HCT116 (cell line): ENCODE data around the gene RAP2A. TPM values are rescaled to one million over a fixed set of nuclear protein-coding genes. Genes with fewer than 3 reads are reported as not detected.

Experiments used
- ATAC-seq: fragments of 200-7000 bp; cut with Tn5 transposase; 2 replicates; pipeline ENCODE4 v1.9.1; 2020; ENCODE audit warnings: mild to moderate bottlenecking, moderate library complexity
- BruUV-seq: library from RNA; stranded (reverse); fragments of 400-500 nt; replicated peaks from 2 replicates; lab custom pipeline; 2021; lab: Mats Ljungman, UMichigan
- CTCF ChIA-PET: fragments of 300-600 bp; sonication (Branson Sonifier 250); formaldehyde crosslinking; loops from one replicate; lab custom pipeline; 2021; ENCODE audit warnings: antibody characterized with exemption; lab: Charles Lee
- POLR2A ChIA-PET: fragments of 300-600, 350-600 bp; sonication (Branson Sonifier 250); formaldehyde crosslinking; loops from one replicate; lab custom pipeline; 2021; ENCODE audit warnings: antibody characterized with exemption; lab: Charles Lee
- RAD21 ChIA-PET, 2 experiments: fragments of 300-600 bp; sonication (Branson Sonifier 250); formaldehyde crosslinking; loops; one replicate each; lab custom pipeline; 2023; ENCODE audit warnings: low total read pairs in 2 of 2; ENCODE audit not compliant: uncharacterized antibody in 2 of 2, unreplicated experiment in 2 of 2, low non-redundant PET in 1 of 2; lab: Charles Lee
- DNase-seq: peaks from one replicate; pipeline ENCODE4 v3.0.0-alpha.2; 2010; ENCODE audit warnings: low read depth, low spot score
- H2AFZ ChIP-seq: fragments of 200-600 bp; shearing (Covaris generic), sonication (generic); 2 replicates; pipeline ENCODE4 v1.6.1; 2017; ENCODE audit warnings: low read depth, mixed run types, mixed read lengths, antibody characterized with exemption, low read length; ENCODE audit not compliant: poor library complexity, severe bottlenecking
- H3K27ac ChIP-seq: 2 replicates; pipeline ENCODE4 v1.5.1; 2012; ENCODE audit warnings: low read depth, low read length
- H3K27me3 ChIP-seq: fragments of 200-600 bp; sonication (generic); 2 replicates; pipeline ENCODE4 v1.6.1; 2016; ENCODE audit warnings: mixed run types, low read length, mixed read lengths; ENCODE audit not compliant: insufficient read depth
- H3K36me3 ChIP-seq, 2 experiments: fragments of 200-500 bp in 1 of 2; fragments of 200-600 bp in 1 of 2; sonication (Bioruptor generic) in 1 of 2; sonication (generic) in 1 of 2; 2 replicates each; pipeline versions ENCODE4 v1.5.1 to v1.6.1; 2014 to 2016; ENCODE audit warnings: low read length in 2 of 2, inconsistent platforms in 1 of 2, mixed read lengths in 1 of 2, mixed run types in 1 of 2; ENCODE audit not compliant: insufficient read depth in 2 of 2, control insufficient read depth in 1 of 2
- H3K4me1 ChIP-seq, 2 experiments: fragments of 200-600 bp in 1 of 2; sonication (generic) in 1 of 2; 2 replicates each; pipeline versions ENCODE4 v1.5.1 to v1.6.1; 2012 to 2017; ENCODE audit warnings: low read length in 2 of 2, inconsistent platforms in 1 of 2, mild to moderate bottlenecking in 1 of 2, mixed read lengths in 1 of 2, mixed run types in 1 of 2, moderate library complexity in 1 of 2; ENCODE audit not compliant: insufficient read depth in 2 of 2, control insufficient read depth in 1 of 2
- H3K4me2 ChIP-seq: fragments of 200-600 bp; sonication (generic); 2 replicates; pipeline ENCODE4 v1.6.1; 2017; ENCODE audit warnings: mixed run types, low read length, mixed read lengths
- H3K4me3 ChIP-seq, 2 experiments: fragments of 200-600 bp in 1 of 2; sonication (generic) in 1 of 2; replicated peaks in 1 of 2; 2 replicates each; pipeline ENCODE4 v1.5.1; 2011 to 2016; ENCODE audit warnings: low read length in 2 of 2, control low read depth in 1 of 2, low read depth in 1 of 2, mild to moderate bottlenecking in 1 of 2, mixed read lengths in 1 of 2, mixed run types in 1 of 2
- H3K79me2 ChIP-seq: fragments of 200-600 bp; sonication (generic); 2 replicates; pipeline ENCODE4 v1.6.1; 2017; ENCODE audit warnings: mild to moderate bottlenecking, mixed run types, low read length, moderate library complexity, mixed read lengths; ENCODE audit not compliant: insufficient read depth
- H3K9ac ChIP-seq: fragments of 200-600 bp; sonication (generic); 2 replicates; pipeline ENCODE4 v1.6.1; 2016; ENCODE audit warnings: low read length, mixed read lengths
- H3K9me2 ChIP-seq: fragments of 200-600 bp; sonication (generic), shearing (Covaris generic); 2 replicates; pipeline ENCODE4 v1.6.1; 2017; ENCODE audit warnings: mixed run types, mild to moderate bottlenecking, moderate library complexity; ENCODE audit not compliant: insufficient read depth
- H3K9me3 ChIP-seq, 2 experiments: fragments of 200-500 bp in 1 of 2; fragments of 200-600 bp in 1 of 2; sonication (Bioruptor generic) in 1 of 2; sonication (generic) in 1 of 2; 2 replicates each; pipeline ENCODE4 v1.6.1; 2014 to 2017; ENCODE audit warnings: low read length in 2 of 2, mixed read lengths in 2 of 2, inconsistent platforms in 1 of 2, low read depth in 1 of 2, mild to moderate bottlenecking in 1 of 2, mixed run types in 1 of 2, moderate library complexity in 1 of 2; ENCODE audit not compliant: control insufficient read depth in 1 of 2, insufficient read depth in 1 of 2
- H4K20me1 ChIP-seq: fragments of 200-600 bp; sonication (generic), shearing (Covaris generic); 2 replicates; pipeline ENCODE4 v1.6.1; 2017; ENCODE audit warnings: mixed run types, mild to moderate bottlenecking, moderate library complexity; ENCODE audit not compliant: insufficient read depth
- FOSL1 ChIP-seq: IDR thresholded peaks from 2 replicates; pipeline ENCODE4 v1.6.1; 2012; ENCODE audit warnings: low read depth
- JUND ChIP-seq: IDR thresholded peaks from 2 replicates; pipeline ENCODE4 v1.6.1; 2012
- POLR2AphosphoS5 ChIP-seq: IDR thresholded peaks from 2 replicates; pipeline ENCODE4 v1.6.1; 2011; ENCODE audit warnings: mild to moderate bottlenecking, low read depth, low read length, moderate library complexity
- RAD21 ChIP-seq: IDR thresholded peaks from 2 replicates; pipeline ENCODE4 v1.6.1; 2012; ENCODE audit warnings: low read depth, mild to moderate bottlenecking
- REST ChIP-seq: IDR thresholded peaks from 2 replicates; pipeline ENCODE4 v1.6.1; 2012; ENCODE audit warnings: low read depth
- SIN3A ChIP-seq: IDR thresholded peaks from 2 replicates; pipeline ENCODE4 v1.6.1; 2012; ENCODE audit warnings: low read depth
- SP1 ChIP-seq: IDR thresholded peaks from 2 replicates; pipeline ENCODE4 v1.6.1; 2012; ENCODE audit warnings: low read depth
- SRF ChIP-seq: IDR thresholded peaks from 2 replicates; pipeline ENCODE4 v1.6.1; 2012; ENCODE audit warnings: low read depth
- intact Hi-C: fragments of 100-400 bp; cut with micrococcal nuclease; formaldehyde crosslinking; loops from 2 replicates; pipeline ENCODE4 v1.10.0; 2022
- total RNA-seq: library from RNA; stranded (reverse); gene quantifications from one replicate; pipeline ENCODE4 v1.2.1, GENCODE V29; 2021; ENCODE audit not compliant: unreplicated experiment
- TF ChIP-seq, protein P1 (sequence below): IDR thresholded peaks from 2 replicates; pipeline ENCODE4 v1.6.1; 2011; ENCODE audit warnings: mild to moderate bottlenecking, low read length, moderate library complexity; ENCODE audit not compliant: insufficient replicate concordance; ENCODE audit errors: extremely low read depth

RAP2A gene
- total RNA-seq, 1 experiment from 2014 or later = 27.6 TPM

DNA sequence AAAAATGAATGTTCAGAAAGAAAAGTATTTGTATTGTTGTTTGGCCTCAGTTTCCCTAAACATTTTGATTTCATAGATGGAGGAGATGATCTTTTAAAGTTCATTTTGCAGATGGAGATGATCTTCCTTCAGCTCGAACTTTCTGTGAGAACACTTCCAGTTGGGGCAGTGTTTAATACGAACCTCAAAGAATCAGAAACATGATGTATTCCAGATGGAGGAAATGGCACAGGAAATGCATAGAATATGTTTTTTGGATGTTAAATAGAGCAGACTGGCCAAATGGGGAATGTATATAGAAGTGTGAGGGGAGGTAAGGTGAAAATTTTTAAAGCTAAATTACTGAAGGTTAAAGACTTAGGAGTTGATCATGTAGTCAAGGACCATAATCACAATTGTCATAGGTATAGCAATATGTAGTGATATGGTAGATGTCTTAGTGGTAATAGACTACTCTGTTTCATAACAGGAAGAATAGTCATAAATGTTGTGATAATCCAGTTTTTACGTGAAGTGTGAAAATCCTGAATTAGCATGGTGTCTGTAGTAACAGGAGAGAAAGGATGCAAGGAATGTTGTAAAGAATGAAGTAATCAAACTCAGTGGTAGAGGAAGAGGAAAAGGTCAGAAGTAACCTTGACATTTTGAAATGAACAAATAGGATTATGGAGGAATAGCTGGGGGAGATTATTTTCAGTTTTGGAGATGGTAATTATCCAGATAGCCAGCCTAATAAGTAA lies 5.1 kb downstream of the RAP2A start:
- intact Hi-C loops = loop anchor here (10.0 kb wide), 1 partner anchor 536 kb away; no protein-coding TSS in a partner anchor
- ChIA-PET CTCF (no interaction called here), POLR2A (no interaction called here), RAD21 (no interaction called here)
- ATAC-seq (no peak), DNase-seq (no peak)
- Histone ChIP-seq H3K4me2 (no peak overlapping the region), H3K4me3 (no peak overlapping the region), H3K9me3 (no peaks in the 10 kb centered on the region), H3K9me2 (no peaks in the 10 kb centered on the region), H3K27ac (no peak overlapping the region), H2AFZ (no peak overlapping the region), H3K4me1 (peaks cover 5% of the 10 kb centered on the region in 2 experiments), H4K20me1 (no peaks in the 10 kb centered on the region), H3K36me3 (no peaks in the 10 kb centered on the region), H3K79me2 (peaks cover 22% of the 10 kb centered on the region), H3K9ac (no peak overlapping the region), H3K27me3 (no peaks in the 10 kb centered on the region)
- BruUV-seq = no TSS peak
- TF ChIP-seq SRF (no peak), SP1 (no peak), FOSL1 (no peak), REST (no peak), JUND (no peak), RAD21 (no peak), SIN3A (no peak), POLR2AphosphoS5 (no peak)
- TF ChIP-seq, protein P1, sequence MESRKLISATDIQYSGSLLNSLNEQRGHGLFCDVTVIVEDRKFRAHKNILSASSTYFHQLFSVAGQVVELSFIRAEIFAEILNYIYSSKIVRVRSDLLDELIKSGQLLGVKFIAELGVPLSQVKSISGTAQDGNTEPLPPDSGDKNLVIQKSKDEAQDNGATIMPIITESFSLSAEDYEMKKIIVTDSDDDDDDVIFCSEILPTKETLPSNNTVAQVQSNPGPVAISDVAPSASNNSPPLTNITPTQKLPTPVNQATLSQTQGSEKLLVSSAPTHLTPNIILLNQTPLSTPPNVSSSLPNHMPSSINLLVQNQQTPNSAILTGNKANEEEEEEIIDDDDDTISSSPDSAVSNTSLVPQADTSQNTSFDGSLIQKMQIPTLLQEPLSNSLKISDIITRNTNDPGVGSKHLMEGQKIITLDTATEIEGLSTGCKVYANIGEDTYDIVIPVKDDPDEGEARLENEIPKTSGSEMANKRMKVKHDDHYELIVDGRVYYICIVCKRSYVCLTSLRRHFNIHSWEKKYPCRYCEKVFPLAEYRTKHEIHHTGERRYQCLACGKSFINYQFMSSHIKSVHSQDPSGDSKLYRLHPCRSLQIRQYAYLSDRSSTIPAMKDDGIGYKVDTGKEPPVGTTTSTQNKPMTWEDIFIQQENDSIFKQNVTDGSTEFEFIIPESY = no peak
